SJCRH30 (cell line): ENCODE measurements around the gene ARHGAP5. TPM values are rescaled to one million over a fixed set of nuclear protein-coding genes. Genes with fewer than 3 reads are reported as not detected.
A peak's percentile ranks its signal among the peaks of the same experiment; 100 is the strongest.
"Not testable (repeated sequence)": the region's sequence is repeated elsewhere in the genome, so short reads cannot be mapped to it uniquely, and the experiment has no call there.

Experiments used
- DNase-seq, 2 experiments: peaks; one replicate each; pipeline ENCODE4 v3.0.0-alpha.2; 2015 to 2020
- H3K27ac ChIP-seq: fragments of 250-450 bp; sonication (Bioruptor Pico); 2 replicates; pipeline ENCODE4 v1.5.1; 2020; ENCODE audit warnings: mild to moderate bottlenecking, moderate library complexity
- H3K27me3 ChIP-seq: fragments of 250-450 bp; sonication (Bioruptor Pico); 2 replicates; pipeline ENCODE4 v1.5.1; 2020; ENCODE audit warnings: mild to moderate bottlenecking, moderate library complexity
- H3K36me3 ChIP-seq: fragments of 250-450 bp; sonication (Bioruptor Pico); 2 replicates; pipeline ENCODE4 v1.5.1; 2020; ENCODE audit warnings: mild to moderate bottlenecking, moderate library complexity
- H3K4me1 ChIP-seq: fragments of 250-450 bp; sonication (Bioruptor Pico); 2 replicates; pipeline ENCODE4 v1.5.1; 2020; ENCODE audit warnings: mild to moderate bottlenecking, moderate library complexity
- H3K4me3 ChIP-seq: fragments of 250-450 bp; sonication (Bioruptor Pico); 2 replicates; pipeline ENCODE4 v1.5.1; 2020; ENCODE audit warnings: mild to moderate bottlenecking, moderate library complexity
- H3K9me3 ChIP-seq: fragments of 250-450 bp; sonication (Bioruptor Pico); replicated peaks from 2 replicates; pipeline ENCODE4 v1.5.1; 2020; ENCODE audit warnings: mild to moderate bottlenecking, moderate library complexity
- total RNA-seq: library from RNA; depleted of rRNA; stranded (reverse); fragments of >200 nt; shearing (Covaris generic); gene quantifications from 2 replicates; pipeline ENCODE4 v1.2.3, GENCODE V29; 2014

The ARHGAP5 gene
- total RNA-seq, 1 experiment from 2014 or later, result 178 TPM

DNA sequence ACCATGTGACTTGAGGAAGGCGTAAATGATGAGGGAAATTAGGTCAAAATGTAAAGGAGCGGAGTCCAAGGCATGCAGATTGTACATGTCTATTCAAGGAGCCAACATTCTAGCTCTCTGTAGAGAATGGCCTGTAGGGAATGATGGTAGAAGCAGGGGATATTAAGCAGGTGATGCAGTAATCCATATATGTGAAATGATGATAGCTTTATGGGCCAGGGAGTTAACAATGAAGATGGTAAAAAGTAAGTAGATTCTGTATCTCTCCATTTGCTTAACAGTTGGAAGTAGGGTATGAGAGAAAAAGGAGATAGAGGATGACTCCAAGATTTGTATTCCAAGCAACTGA lies 33.4 kb downstream of the ARHGAP5 start:
- H3K36me3 ChIP-seq, result peaks cover 29% of the 10 kb centered on the region; the same call in 1 of the 2 replicates
- no peaks in the 10 kb centered on the region for H3K27me3 ChIP-seq
- no peaks in the 10 kb centered on the region; the same call in 1 of the 2 replicates for H3K9me3 ChIP-seq
- H3K4me1 ChIP-seq, result no peaks in the 10 kb centered on the region
- DNase-seq, result no peak
- H3K4me3 ChIP-seq, result no peak overlapping the region
- H3K27ac ChIP-seq, result no peak overlapping the region

DNA sequence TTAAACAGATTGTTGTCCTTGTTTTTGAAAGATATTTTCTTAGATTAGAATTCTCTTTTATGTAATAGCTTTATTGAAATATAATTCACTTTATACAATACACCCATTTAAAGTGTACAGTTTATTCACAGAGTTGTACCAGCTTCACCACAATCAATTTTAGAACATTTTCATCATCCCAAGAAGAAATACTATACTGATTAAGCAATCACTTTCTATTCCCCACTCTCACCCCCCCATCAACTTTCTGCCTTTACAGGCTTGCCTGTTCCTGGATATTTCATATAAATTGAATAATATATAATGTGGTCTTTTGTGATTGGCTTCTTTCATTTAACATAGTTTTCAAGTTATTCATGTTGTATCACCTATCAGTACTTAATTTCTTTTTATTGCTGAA lies 44.4 kb downstream of the ARHGAP5 start:
- no peaks in the 10 kb centered on the region for H3K27me3 ChIP-seq
- H3K4me1 ChIP-seq, result no peaks in the 10 kb centered on the region
- no peak overlapping the region for H3K4me3 ChIP-seq
- peaks cover 30% of the 10 kb centered on the region for H3K36me3 ChIP-seq
- no peak overlapping the region for H3K27ac ChIP-seq
- 0 out of 2 replicates have a peak, but pooled peaks cover 3% of the 10 kb centered on the region for H3K9me3 ChIP-seq
- no peak for DNase-seq

DNA sequence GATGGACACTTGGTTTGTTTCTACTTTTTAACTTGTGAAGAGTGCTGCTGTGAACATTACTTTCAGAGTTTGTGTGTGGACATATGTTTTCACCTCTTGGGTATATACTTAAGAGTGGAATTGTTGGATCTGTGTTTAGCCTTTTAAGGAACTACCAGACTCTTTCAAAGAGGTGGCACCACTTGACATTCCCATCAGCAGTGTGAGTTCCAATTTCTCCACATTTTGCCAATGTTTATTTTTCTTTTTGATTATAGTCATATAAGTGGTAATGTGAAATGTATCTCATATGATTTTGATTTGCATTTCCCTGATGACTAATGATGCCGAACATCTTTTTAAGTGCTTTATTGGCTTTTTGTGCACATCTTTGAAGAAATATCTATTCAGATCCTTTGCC lies 44.8 kb downstream of the ARHGAP5 start:
- Histone ChIP-seq H3K4me1 (no peaks in the 10 kb centered on the region), H3K27ac (no peak overlapping the region), H3K36me3 (peaks cover 28% of the 10 kb centered on the region), H3K9me3 (0 out of 2 replicates have a peak, but pooled peaks cover 4% of the 10 kb centered on the region), H3K27me3 (no peaks in the 10 kb centered on the region), H3K4me3 (no peak overlapping the region)
- DNase-seq, result no peak

DNA sequence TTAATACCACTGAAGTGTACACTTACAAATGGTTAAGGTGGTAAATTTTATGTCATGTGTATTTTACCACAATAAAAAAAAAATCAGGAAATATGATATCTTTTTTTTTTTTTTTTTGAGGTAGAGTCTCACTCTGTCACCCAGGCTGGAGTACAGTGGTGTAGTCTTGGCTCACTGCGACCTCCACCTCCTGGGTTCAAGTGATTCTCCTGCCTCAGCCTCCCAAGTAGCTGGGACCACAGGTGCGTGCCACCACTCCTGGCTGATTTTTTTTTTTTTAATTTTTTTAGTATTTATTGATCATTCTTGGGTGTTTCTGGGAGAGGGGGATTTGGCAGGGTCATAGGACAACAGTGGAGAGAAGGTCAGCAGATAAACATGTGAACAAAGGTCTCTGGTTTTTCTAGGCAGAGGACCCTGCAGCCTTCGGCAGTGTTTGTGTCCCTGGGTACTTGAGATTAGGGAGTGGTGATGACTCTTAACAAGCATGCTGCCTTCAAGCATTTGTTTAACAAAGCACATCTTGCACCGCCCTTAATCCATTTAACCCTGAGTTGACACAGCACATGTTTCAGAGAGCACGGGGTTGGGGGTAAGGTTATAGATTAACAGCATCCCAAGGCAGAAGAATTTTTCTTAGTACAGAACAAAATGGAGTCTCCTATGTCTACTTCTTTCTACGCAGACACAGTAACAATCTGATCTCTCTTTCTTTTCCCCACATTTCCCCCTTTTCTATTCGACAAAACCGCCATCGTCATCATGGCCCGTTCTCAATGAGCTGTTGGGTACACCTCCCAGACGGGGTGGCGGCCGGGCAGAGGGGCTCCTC lies 50.0 kb downstream of the ARHGAP5 start:
- Histone ChIP-seq H3K36me3 (peaks cover 26% of the 10 kb centered on the region), H3K4me1 (peaks cover 13% of the 10 kb centered on the region)
- H3K4me3 ChIP-seq, H3K9me3 ChIP-seq, H3K27ac ChIP-seq, DNase-seq, H3K27me3 ChIP-seq: not testable (repeated sequence)

DNA sequence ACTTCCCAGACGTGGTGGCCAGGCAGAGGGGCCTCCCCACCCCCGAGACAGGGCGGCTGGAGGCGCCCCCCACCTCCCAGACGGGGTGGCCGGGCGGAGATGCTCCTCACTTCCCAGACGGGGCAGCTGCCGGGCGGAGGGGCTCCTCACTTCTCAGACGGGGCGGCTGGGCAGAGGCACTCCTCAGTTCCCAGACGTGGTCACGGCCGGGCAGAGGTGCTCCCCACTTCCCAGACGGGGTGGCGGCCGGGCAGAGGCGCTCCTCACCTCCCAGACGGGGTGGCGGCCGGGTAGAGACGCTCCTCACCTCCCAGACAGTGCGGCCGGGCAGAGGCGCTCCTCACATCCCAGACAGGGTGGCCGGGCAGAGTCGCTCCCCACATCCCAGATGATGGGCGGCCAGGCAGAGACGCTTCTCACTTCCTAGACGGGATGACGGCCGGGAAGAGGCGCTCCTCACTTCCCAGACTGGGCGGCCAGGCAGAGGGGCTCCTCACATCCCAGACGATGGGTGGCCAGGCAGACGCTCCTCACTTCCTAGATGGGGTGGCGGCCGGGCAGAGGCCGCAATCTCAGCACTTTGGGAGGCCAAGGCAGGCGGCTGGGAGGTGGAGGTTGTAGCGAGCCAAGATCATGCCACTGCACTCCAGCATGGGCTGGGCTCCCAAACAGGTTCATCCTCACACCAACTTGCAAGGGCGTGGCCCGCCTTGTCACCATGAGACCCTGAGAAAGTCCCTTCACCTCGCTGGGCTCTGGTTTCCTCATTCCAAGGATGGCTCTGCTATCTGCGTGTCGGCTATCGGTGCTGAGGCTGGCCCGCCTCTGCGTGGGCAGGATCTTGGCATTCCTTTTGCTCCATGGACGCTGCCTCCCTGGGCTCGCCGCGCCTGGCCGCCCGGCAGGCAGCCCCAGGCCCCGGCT lies 50.9 kb downstream of the ARHGAP5 start:
- H3K4me3 ChIP-seq, H3K27me3 ChIP-seq, DNase-seq: not testable (repeated sequence)
- Histone ChIP-seq H3K36me3 (peaks cover 26% of the 10 kb centered on the region), H3K27ac (peak overlapping the region; percentile 88), H3K9me3 (peaks cover 11% of the 10 kb centered on the region), H3K4me1 (peaks cover 13% of the 10 kb centered on the region)

DNA sequence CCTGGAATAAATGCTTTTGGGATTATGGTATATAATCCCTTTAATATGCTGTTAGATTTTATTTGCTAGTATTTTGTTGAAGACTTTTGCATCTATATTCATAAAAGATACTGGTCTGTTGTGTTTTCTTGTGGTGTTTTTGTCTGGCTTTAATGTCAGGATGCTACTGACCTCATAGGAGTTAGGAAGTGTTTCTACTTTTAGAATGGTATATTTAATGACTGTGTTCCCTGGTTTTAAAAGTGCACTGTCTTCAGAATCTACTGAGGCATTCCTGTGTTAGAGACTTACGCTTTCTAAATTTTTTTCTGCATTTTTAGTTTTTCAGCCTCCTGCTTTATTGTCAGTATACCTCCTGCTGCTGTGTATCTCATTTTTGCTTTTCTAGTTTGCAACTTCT lies 51.6 kb downstream of the ARHGAP5 start:
- H3K27ac ChIP-seq, result peak overlapping the region; percentile 88
- peaks cover 29% of the 10 kb centered on the region for H3K36me3 ChIP-seq
- H3K4me1 ChIP-seq, result peaks cover 14% of the 10 kb centered on the region
- DNase-seq, result no peak
- H3K9me3 ChIP-seq, result peaks cover 11% of the 10 kb centered on the region
- no peaks in the 10 kb centered on the region for H3K27me3 ChIP-seq
- H3K4me3 ChIP-seq, result no peak overlapping the region

DNA sequence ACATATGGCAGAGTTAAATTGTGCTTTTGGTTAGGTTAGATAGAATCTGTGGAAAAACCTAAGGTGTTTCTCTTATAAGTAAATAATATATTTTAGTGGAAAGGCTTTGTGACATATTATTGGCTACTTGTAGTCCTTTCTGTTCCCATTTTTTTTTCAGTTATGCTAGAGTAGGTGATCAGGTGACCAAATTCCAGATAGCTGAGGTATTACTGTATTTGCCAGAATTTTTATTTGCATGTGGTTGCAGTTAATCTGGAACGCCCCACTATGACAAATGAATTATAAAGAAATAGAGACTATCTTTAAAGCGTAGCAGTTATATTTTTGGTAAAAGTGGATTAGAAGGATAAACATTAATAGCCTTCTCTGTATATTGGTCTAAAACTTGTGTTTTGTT lies 52.0 kb downstream of the ARHGAP5 start:
- Histone ChIP-seq H3K9me3 (peaks cover 15% of the 10 kb centered on the region), H3K4me3 (no peak overlapping the region), H3K4me1 (peaks cover 18% of the 10 kb centered on the region), H3K36me3 (peaks cover 32% of the 10 kb centered on the region), H3K27me3 (no peaks in the 10 kb centered on the region), H3K27ac (peak overlapping the region; percentile 88)
- peak in 1 of 2 experiments; percentile 58 for DNase-seq

DNA sequence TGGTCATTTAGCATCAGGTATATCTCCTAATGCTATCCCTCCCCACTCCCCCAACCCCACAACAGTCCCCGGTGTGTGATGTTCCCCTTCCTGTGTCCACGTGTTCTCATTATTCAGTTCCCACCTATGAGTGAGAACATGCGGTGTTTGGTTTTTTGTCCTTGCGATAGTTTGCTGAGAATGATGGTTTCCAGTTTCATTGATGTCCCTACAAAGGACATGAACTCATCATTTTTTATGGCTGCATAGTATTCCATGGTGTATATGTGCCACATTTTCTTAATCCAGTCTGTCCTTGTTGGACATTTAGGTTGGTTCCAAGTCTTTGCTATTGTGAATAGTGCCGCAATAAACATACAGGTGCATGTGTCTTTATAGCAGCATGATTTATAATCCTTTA lies 54.6 kb downstream of the ARHGAP5 start:
- peaks cover 16% of the 10 kb centered on the region; the same call in 1 of the 2 replicates for H3K36me3 ChIP-seq
- H3K4me1 ChIP-seq, result peaks cover 35% of the 10 kb centered on the region
- not testable (repeated sequence) for DNase-seq, H3K27me3 ChIP-seq, H3K27ac ChIP-seq, H3K4me3 ChIP-seq
- H3K9me3 ChIP-seq, result peaks cover 10% of the 10 kb centered on the region

DNA sequence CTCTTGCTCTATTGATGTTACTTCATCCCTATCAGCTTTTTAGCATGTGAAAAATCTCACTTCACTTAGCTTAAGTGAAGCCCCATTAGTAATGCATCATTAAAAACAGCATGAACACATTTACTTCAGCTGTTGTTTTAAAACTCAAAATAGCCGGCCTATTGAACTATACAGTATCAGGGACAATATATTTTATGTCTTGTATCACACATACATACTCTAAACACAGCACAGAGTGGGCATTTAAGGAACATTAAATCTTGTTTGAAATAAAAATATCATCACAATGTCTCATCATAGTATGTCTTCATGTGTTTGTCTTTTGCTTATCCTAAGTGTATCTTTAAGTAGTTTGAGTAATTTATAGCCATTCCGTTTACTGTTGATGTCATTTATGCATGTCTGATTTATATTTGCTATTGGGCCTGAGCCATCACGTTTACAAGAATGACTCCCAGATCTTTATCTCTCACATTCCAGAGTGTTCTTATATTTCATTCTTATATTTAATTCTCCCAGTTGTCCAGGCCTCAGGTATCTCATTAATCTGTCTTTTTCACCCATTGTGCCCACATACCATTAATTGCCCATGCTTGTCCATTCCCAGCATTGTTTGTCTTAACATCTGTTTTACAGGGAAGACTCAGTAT lies 57.5 kb downstream of the ARHGAP5 start:
- Histone ChIP-seq H3K27me3 (no peaks in the 10 kb centered on the region), H3K36me3 (peaks cover 37% of the 10 kb centered on the region), H3K9me3 (peaks cover 14% of the 10 kb centered on the region), H3K4me1 (peaks cover 25% of the 10 kb centered on the region), H3K4me3 (no peak overlapping the region), H3K27ac (peak overlapping the region; percentile 94)
- peak; percentile 26 to 66 for DNase-seq

DNA sequence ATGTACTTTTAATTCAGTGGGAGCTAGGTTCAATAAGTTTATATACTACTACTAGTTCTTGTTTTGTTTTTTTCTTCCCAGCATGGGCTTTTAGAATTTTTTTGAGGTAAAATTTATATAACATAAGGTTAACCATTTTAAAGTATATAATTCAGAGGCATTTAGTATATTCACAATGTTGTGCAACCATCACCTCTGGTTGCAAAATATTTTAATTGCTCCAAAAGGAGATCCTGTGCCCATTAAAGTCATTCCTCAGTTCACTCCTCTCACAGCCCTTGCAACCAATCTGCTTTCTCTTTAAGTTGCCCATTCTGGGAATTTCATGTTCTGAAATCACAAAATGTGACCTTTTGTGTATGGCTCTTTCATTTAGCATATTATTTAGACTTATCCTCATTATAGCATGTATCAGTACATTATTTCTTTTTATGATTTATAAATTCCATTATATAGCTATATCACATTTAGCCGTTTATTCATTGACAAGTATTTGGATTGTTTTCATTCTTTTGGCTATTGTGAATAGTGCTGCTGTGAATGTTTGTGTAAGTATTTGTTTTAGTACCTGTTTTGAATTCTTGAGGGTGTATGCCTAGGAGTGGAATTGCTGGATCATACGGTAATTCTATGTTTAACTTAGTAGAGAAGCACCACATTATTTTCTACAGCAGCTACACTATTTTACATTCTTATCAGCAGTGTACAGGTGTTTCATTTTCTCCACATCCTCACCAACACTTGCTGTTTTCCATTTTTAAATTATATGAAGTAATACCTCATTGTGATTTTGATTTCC lies 59.1 kb downstream of the ARHGAP5 start:
- H3K36me3 ChIP-seq, result peaks cover 37% of the 10 kb centered on the region
- H3K27ac ChIP-seq, result no peak overlapping the region
- peaks cover 14% of the 10 kb centered on the region for H3K9me3 ChIP-seq
- no peak overlapping the region for H3K4me3 ChIP-seq
- H3K4me1 ChIP-seq, result peaks cover 22% of the 10 kb centered on the region
- no peak for DNase-seq
- H3K27me3 ChIP-seq, result no peaks in the 10 kb centered on the region

DNA sequence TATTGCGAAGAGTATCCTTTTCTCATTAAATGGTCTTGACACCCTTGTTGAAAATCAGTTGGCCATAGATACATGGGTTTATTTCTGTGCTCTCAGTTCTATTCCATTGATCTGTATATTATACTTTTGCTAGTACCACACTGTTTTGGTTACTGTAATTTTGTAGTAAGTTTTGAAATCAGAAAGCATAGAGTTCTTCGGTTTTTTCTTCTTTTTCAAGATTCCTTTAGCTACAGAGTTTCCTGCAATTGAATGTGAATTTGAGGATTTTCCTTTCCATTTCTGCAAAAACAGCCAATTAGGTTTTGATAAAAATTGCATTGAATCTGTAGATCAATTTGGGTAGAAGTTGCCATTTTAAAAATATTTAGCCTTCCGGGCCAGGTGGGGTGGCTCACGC lies 60.2 kb downstream of the ARHGAP5 start:
- H3K9me3 ChIP-seq, result peaks cover 8% of the 10 kb centered on the region
- DNase-seq, result no peak
- H3K4me1 ChIP-seq, result peaks cover 22% of the 10 kb centered on the region
- peaks cover 44% of the 10 kb centered on the region for H3K36me3 ChIP-seq
- no peaks in the 10 kb centered on the region for H3K27me3 ChIP-seq
- no peak overlapping the region for H3K27ac ChIP-seq
- H3K4me3 ChIP-seq, result no peak overlapping the region

DNA sequence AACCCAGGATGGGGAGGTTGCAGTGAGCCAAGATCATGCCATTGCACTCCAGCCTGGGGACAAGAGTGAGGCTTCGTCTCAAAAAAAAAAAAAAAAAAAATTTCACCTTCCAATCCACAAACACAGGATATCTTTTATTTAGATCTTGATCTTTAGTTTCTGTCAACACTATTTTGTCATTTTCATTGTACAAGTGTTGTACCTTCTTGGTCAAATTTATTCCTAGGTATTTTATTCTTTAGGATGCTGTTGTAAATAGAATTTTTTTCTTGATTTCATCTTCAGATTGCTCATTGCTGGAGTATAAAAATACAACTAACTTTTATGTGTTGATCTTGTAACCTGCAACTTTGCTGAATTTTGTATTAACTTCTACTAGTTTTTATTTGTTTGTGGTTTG lies 60.8 kb downstream of the ARHGAP5 start:
- H3K9me3 ChIP-seq, result peaks cover 8% of the 10 kb centered on the region
- H3K27me3 ChIP-seq, result no peaks in the 10 kb centered on the region
- H3K4me1 ChIP-seq, result peaks cover 22% of the 10 kb centered on the region
- no peak for DNase-seq
- no peak overlapping the region for H3K27ac ChIP-seq
- H3K4me3 ChIP-seq, result no peak overlapping the region
- H3K36me3 ChIP-seq, result peaks cover 50% of the 10 kb centered on the region

DNA sequence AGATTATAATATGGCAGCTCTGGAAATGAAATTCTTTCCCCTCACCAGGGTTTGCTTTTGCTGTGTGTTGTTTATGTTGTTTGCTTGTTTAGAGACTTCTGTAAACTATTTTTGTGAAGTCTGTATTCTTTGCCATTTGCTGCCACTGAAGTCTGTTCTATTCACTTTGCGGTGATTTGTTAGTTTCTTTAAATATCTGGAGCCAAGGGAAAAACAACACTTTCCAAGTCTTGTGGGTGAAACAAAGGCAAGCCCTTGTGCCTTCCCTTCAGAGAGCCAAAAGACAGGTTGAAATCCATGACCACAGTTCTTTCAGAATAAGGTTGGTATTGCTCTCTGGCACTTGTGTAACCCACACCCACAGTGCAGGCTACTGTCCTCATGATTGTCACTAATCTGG lies 65.2 kb downstream of the ARHGAP5 start:
- H3K9me3 ChIP-seq, result peaks cover 4% of the 10 kb centered on the region; the same call in 1 of the 2 replicates
- no peak overlapping the region for H3K27ac ChIP-seq
- H3K27me3 ChIP-seq, result no peaks in the 10 kb centered on the region
- H3K36me3 ChIP-seq, result peaks cover 55% of the 10 kb centered on the region
- H3K4me3 ChIP-seq, result no peak overlapping the region
- no peaks in the 10 kb centered on the region for H3K4me1 ChIP-seq
- no peak for DNase-seq
